SU-DHL-6 (cell line): ENCODE data around the gene CNTN5.

Source experiments
- H2AFZ ChIP-seq: fragments of 200-600 bp; sonication (generic); 2 replicates; pipeline ENCODE4 v1.6.1; 2014; ENCODE audit warnings: low read depth, mild to moderate bottlenecking, moderate library complexity, mixed read lengths, antibody characterized with exemption, low read length; ENCODE audit not compliant: severe bottlenecking
- H3F3A ChIP-seq: fragments of 200-600 bp; shearing (Covaris generic); 2 replicates; pipeline ENCODE4 v1.6.0; 2016; ENCODE audit warnings: antibody characterized with exemption, mild to moderate bottlenecking; ENCODE audit not compliant: insufficient read depth
- H3K27ac ChIP-seq: fragments of 200-600 bp; sonication (generic); 2 replicates; pipeline ENCODE4 v1.5.1; 2016; ENCODE audit warnings: low read depth, mild to moderate bottlenecking, low read length, moderate library complexity, mixed read lengths
- H3K27me3 ChIP-seq: fragments of 200-600 bp; sonication (generic), shearing (Covaris generic); 2 replicates; pipeline ENCODE4 v1.6.0; 2014; ENCODE audit warnings: mild to moderate bottlenecking, low read length
- H3K36me3 ChIP-seq: fragments of 200-600 bp; sonication (generic); 2 replicates; pipeline ENCODE4 v1.6.1; 2014; ENCODE audit warnings: mild to moderate bottlenecking, low read length, mixed read lengths
- H3K4me2 ChIP-seq: fragments of 300-600, 200-600 bp; shearing (Covaris generic), sonication (generic); 2 replicates; pipeline ENCODE4 v1.6.0; 2014; ENCODE audit warnings: low read length, low read depth, mild to moderate bottlenecking; ENCODE audit not compliant: poor library complexity, severe bottlenecking
- H3K4me3 ChIP-seq: fragments of 200-600 bp; sonication (generic); 2 replicates; pipeline ENCODE4 v1.5.1; 2014; ENCODE audit warnings: antibody characterized with exemption, low read length, mild to moderate bottlenecking, mixed read lengths; ENCODE audit not compliant: insufficient read depth, poor library complexity, severe bottlenecking
- H3K79me2 ChIP-seq: fragments of 200-600 bp; sonication (generic); 2 replicates; pipeline ENCODE4 v1.6.1; 2014; ENCODE audit warnings: mild to moderate bottlenecking, low read length, moderate library complexity; ENCODE audit not compliant: insufficient read depth
- H3K9ac ChIP-seq: fragments of 200-600 bp; sonication (generic); 2 replicates; pipeline ENCODE4 v1.7.0; 2014; ENCODE audit warnings: mild to moderate bottlenecking, low read length
- H3K9me2 ChIP-seq: fragments of 200-600 bp; sonication (generic); replicated peaks from 2 replicates; pipeline ENCODE4 v1.6.1; 2014; ENCODE audit warnings: low read length; ENCODE audit not compliant: insufficient read depth
- H3K9me3 ChIP-seq: fragments of 200-600 bp; sonication (generic); 2 replicates; pipeline ENCODE4 v1.6.1; 2014; ENCODE audit warnings: low read length, mixed read lengths; ENCODE audit not compliant: insufficient read depth
- H4K20me1 ChIP-seq: fragments of 200-600 bp; sonication (generic); 2 replicates; pipeline ENCODE4 v1.6.1; 2014; ENCODE audit warnings: low read depth, mild to moderate bottlenecking, antibody characterized with exemption, low read length, moderate library complexity, mixed read lengths
- CTCF ChIP-seq: fragments of 200-600 bp; sonication (generic); IDR thresholded peaks from one replicate; pipeline ENCODE4 v1.5.1; 2017; ENCODE audit warnings: antibody characterized with exemption, mild to moderate bottlenecking, low read length, moderate library complexity; ENCODE audit not compliant: insufficient read depth, poor library complexity, severe bottlenecking
- EZH2phosphoT487 ChIP-seq: fragments of 200-600 bp; sonication (generic), shearing (Covaris generic); conservative IDR thresholded peaks from 2 replicates; pipeline ENCODE4 v1.6.1; 2018; ENCODE audit warnings: mild to moderate bottlenecking, antibody characterized with exemption, low read length, moderate library complexity, mixed read lengths

Gene CNTN5

DNA sequence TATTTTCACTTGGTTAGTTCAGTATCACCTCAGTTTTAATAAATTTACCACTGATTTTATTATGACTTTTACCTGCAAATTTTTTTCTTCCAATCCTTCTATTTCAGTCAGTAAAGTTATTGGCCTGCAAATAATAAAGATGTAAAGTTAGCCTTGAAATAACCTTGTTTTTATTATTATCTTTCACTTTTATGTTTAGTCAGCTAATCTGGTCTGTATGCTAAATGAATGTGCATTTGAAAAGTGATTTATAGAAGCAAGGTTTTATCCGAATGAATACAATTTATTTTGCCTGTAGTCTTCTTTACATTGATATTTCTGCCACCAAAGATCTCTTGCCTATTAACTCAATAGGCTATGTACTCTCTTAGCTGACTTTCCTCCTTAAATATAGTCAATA is 425.7 kb downstream of the CNTN5 start:
- H3K9me2 ChIP-seq = no peaks in the 10 kb centered on the region
- no peaks in the 10 kb centered on the region for H3K79me2 ChIP-seq
- no peak overlapping the region for H3K4me2 ChIP-seq
- no peaks in the 10 kb centered on the region for H3K9me3 ChIP-seq
- no peak overlapping the region for H3K4me3 ChIP-seq
- H2AFZ ChIP-seq = no peak overlapping the region
- no peaks in the 10 kb centered on the region for H3F3A ChIP-seq
- H3K36me3 ChIP-seq = no peaks in the 10 kb centered on the region
- no peak overlapping the region for H3K27ac ChIP-seq
- H4K20me1 ChIP-seq = no peaks in the 10 kb centered on the region
- H3K27me3 ChIP-seq = no peaks in the 10 kb centered on the region
- no peak for TF ChIP-seq EZH2phosphoT487
- TF ChIP-seq CTCF = no peak
- no peak overlapping the region for H3K9ac ChIP-seq

DNA sequence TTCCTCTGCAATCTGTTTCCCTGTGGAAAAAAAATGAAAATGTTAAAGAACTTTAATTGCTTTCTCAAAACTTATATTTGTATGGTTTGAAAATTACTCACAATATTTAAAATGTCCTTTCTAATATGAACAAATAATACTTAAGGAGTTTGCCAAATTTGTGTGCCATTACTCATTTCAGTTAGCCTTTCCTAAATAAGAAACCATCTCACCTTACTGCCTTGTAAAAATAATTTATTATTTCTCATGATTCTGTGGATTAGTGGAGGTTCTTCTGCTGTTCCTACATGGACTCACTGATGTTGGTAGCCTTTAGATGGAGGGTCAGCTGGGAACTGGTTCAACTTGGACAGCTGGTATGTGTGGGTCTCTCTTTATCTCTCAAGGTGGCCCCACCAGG is 428.6 kb downstream of the CNTN5 start:
- Histone ChIP-seq H3K79me2 (no peaks in the 10 kb centered on the region), H3K27ac (no peak overlapping the region), H3K27me3 (no peaks in the 10 kb centered on the region), H3K4me3 (no peak overlapping the region), H2AFZ (no peak overlapping the region), H3K9ac (no peak overlapping the region), H4K20me1 (no peaks in the 10 kb centered on the region), H3K9me3 (no peaks in the 10 kb centered on the region), H3K4me2 (no peak overlapping the region), H3F3A (no peaks in the 10 kb centered on the region), H3K9me2 (no peaks in the 10 kb centered on the region), H3K36me3 (no peaks in the 10 kb centered on the region)
- no peak for TF ChIP-seq EZH2phosphoT487
- TF ChIP-seq CTCF = no peak

DNA sequence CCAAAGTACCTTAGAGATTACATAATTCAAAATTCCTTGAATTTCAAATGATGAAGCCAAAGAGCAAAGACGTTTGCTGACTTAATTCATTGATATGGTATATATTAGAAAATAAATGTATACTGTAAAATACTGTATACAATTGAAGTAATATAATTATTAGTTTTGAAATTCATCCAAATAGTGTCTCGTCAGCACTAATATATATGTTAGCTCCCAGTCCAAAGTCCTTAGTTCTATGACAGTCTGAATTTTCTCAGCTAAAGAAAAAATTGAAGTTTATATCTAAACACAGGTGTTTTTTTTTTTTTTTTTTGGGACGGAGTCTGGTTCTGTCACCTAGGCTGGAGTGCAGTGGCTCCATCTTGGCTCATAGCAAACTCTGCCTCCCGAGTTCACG is 431.3 kb downstream of the CNTN5 start:
- no peak overlapping the region for H3K9ac ChIP-seq
- no peak overlapping the region for H3K27ac ChIP-seq
- H3F3A ChIP-seq = no peaks in the 10 kb centered on the region
- no peaks in the 10 kb centered on the region for H3K9me2 ChIP-seq
- no peak for TF ChIP-seq CTCF
- no peak for TF ChIP-seq EZH2phosphoT487
- H3K79me2 ChIP-seq = no peaks in the 10 kb centered on the region
- no peaks in the 10 kb centered on the region for H3K27me3 ChIP-seq
- H3K4me2 ChIP-seq = no peak overlapping the region
- H3K36me3 ChIP-seq = no peaks in the 10 kb centered on the region
- no peak overlapping the region for H3K4me3 ChIP-seq
- H3K9me3 ChIP-seq = no peaks in the 10 kb centered on the region
- no peaks in the 10 kb centered on the region for H4K20me1 ChIP-seq
- no peak overlapping the region for H2AFZ ChIP-seq

GRCh38 chr11:99461913-99462312 is 441.2 kb downstream of the CNTN5 start:
- no peak overlapping the region for H3K4me3 ChIP-seq
- no peaks in the 10 kb centered on the region for H3F3A ChIP-seq
- H3K36me3 ChIP-seq = no peaks in the 10 kb centered on the region
- H3K9ac ChIP-seq = no peak overlapping the region
- H4K20me1 ChIP-seq = no peaks in the 10 kb centered on the region
- no peaks in the 10 kb centered on the region for H3K27me3 ChIP-seq
- no peaks in the 10 kb centered on the region for H3K9me3 ChIP-seq
- H3K4me2 ChIP-seq = no peak overlapping the region
- no peak overlapping the region for H3K27ac ChIP-seq
- TF ChIP-seq EZH2phosphoT487 (no peak), CTCF (no peak)
- no peaks in the 10 kb centered on the region for H3K9me2 ChIP-seq
- H3K79me2 ChIP-seq = no peaks in the 10 kb centered on the region
- no peak overlapping the region for H2AFZ ChIP-seq
